PC-3 (cell line): ENCODE data around the gene SNX27.

Source experiments
- CTCF ChIP-seq: fragments of 300-600 bp; sonication (generic); conservative IDR thresholded peaks from 2 replicates; pipeline ENCODE4 v1.5.1; 2017; ENCODE audit warnings: antibody characterized with exemption, low read depth, mild to moderate bottlenecking, low read length
- EZH2 ChIP-seq: fragments of 300-600 bp; sonication (generic); IDR thresholded peaks from one replicate; pipeline ENCODE4 v1.6.1; 2017; ENCODE audit warnings: antibody characterized with exemption, mild to moderate bottlenecking, low read length; ENCODE audit not compliant: unreplicated experiment
- EZH2phosphoT487 ChIP-seq: fragments of 300-600 bp; sonication (generic); IDR thresholded peaks from 2 replicates; pipeline ENCODE4 v1.6.1; 2018; ENCODE audit warnings: mild to moderate bottlenecking, antibody characterized with exemption, low read length, borderline replicate concordance

GRCh38 chr1:151673407-151673806 is 61.6 kb downstream of the SNX27 start:
- TF ChIP-seq CTCF (no peak), EZH2 (no peak), EZH2phosphoT487 (no peak)
